Endothelial cell of umbilical vein (primary cell): ENCODE measurements around the gene CIPC. TPM values are rescaled to one million over a fixed set of nuclear protein-coding genes. Genes with fewer than 3 reads are reported as not detected.

Experiments used
- BruUV-seq: library from RNA; stranded (reverse); fragments of 400-500 nt; replicated peaks from 2 replicates; lab custom pipeline; 2021; lab: Mats Ljungman, UMichigan
- CTCF ChIA-PET: fragments of 300-600, 350-600 bp; sonication (Branson Sonifier 250); formaldehyde crosslinking; loops from one replicate; lab custom pipeline; 2021; ENCODE audit warnings: antibody characterized with exemption, inconsistent platforms; lab: Charles Lee
- POLR2A ChIA-PET: fragments of 300-600, 350-600 bp; sonication (Branson Sonifier 250); formaldehyde crosslinking; loops from one replicate; lab custom pipeline; 2021; ENCODE audit warnings: antibody characterized with exemption, inconsistent platforms; lab: Charles Lee
- DNase-seq: peaks from one replicate; pipeline ENCODE4 v3.0.0-alpha.2; 2011; ENCODE audit warnings: low read depth, low spot score
- FAIRE-seq: peaks from 2 replicates; lab custom pipeline; 2011; peaks lifted over from hg19 to GRCh38; lab: Jason Lieb, UNC
- H2AFZ ChIP-seq: 2 replicates; pipeline ENCODE4 v1.6.0; 2012; ENCODE audit warnings: low read depth, low read length, control low read depth, inconsistent platforms
- H3K27ac ChIP-seq: 2 replicates; pipeline ENCODE4 v1.5.1; 2011; ENCODE audit warnings: low read depth, mild to moderate bottlenecking, control low read depth, low read length, moderate library complexity; ENCODE audit not compliant: insufficient read depth
- H3K27me3 ChIP-seq, 2 experiments: 2 replicates each; pipeline versions ENCODE4 v1.6.0 to v1.6.1; 2011; ENCODE audit warnings: low read length in 2 of 2, mixed read lengths in 1 of 2; ENCODE audit not compliant: control insufficient read depth in 2 of 2, insufficient read depth in 2 of 2
- H3K36me3 ChIP-seq, 2 experiments: 2 replicates in 1 of 2; 3 replicates in 1 of 2; pipeline ENCODE4 v1.5.1; 2011; ENCODE audit warnings: low read length in 2 of 2, mild to moderate bottlenecking in 1 of 2, moderate library complexity in 1 of 2; ENCODE audit not compliant: control insufficient read depth in 2 of 2, insufficient read depth in 2 of 2; ENCODE audit errors: extremely low read depth in 1 of 2
- H3K4me1 ChIP-seq: 3 replicates; pipeline ENCODE4 v1.5.1; 2011; ENCODE audit warnings: mild to moderate bottlenecking, low read length; ENCODE audit not compliant: control insufficient read depth, insufficient read depth; ENCODE audit errors: extremely low read depth
- H3K4me2 ChIP-seq: 2 replicates; pipeline ENCODE4 v1.6.1; 2011; ENCODE audit warnings: low read length, control low read depth, mixed read lengths; ENCODE audit not compliant: insufficient read depth
- H3K4me3 ChIP-seq, 3 experiments: fragments of 200-600 bp in 1 of 3; sonication (generic), shearing (Covaris generic) in 1 of 3; replicated peaks in 1 of 3; 2 replicates each; pipeline ENCODE4 v1.5.1; 2011 to 2016; ENCODE audit warnings: control low read depth in 3 of 3, low read length in 3 of 3, mild to moderate bottlenecking in 2 of 3, inconsistent platforms in 1 of 3, low read depth in 1 of 3, moderate library complexity in 1 of 3; ENCODE audit not compliant: insufficient read depth in 1 of 3
- H3K79me2 ChIP-seq: 2 replicates; pipeline ENCODE4 v1.6.0; 2012; ENCODE audit warnings: low read length, inconsistent platforms; ENCODE audit not compliant: control insufficient read depth, insufficient read depth
- H3K9ac ChIP-seq: replicated peaks from 2 replicates; pipeline ENCODE3; 2011; ENCODE audit warnings: low read length, control low read depth; ENCODE audit not compliant: insufficient read depth; ENCODE audit errors: extremely low read depth
- H3K9me1 ChIP-seq: replicated peaks from 3 replicates; pipeline ENCODE4 v1.6.0; 2011; ENCODE audit warnings: mild to moderate bottlenecking, low read length; ENCODE audit not compliant: control insufficient read depth, insufficient read depth; ENCODE audit errors: extremely low read depth
- H3K9me3 ChIP-seq: replicated peaks from 2 replicates; pipeline ENCODE4 v1.5.1; 2012; ENCODE audit warnings: low read length, inconsistent platforms; ENCODE audit not compliant: control insufficient read depth, insufficient read depth
- H4K20me1 ChIP-seq: replicated peaks from 2 replicates; pipeline ENCODE3; 2011; ENCODE audit warnings: mild to moderate bottlenecking, low read length; ENCODE audit not compliant: control insufficient read depth, insufficient read depth; ENCODE audit errors: extremely low read depth
- EZH2 ChIP-seq: IDR thresholded peaks from 2 replicates; pipeline ENCODE4 v1.6.1; 2012; ENCODE audit warnings: borderline replicate concordance, low read depth, mild to moderate bottlenecking, moderate library complexity, low read length, inconsistent platforms; ENCODE audit not compliant: severe bottlenecking
- FOS ChIP-seq: IDR thresholded peaks from 2 replicates; pipeline ENCODE4 v1.6.1; 2011; ENCODE audit warnings: mild to moderate bottlenecking, low read length, moderate library complexity, borderline replicate concordance; ENCODE audit not compliant: insufficient read depth
- GATA2 ChIP-seq: IDR thresholded peaks from 2 replicates; pipeline ENCODE4 v1.7.0; 2011; ENCODE audit warnings: low read depth, mild to moderate bottlenecking, moderate library complexity, mixed read lengths, low read length; ENCODE audit not compliant: insufficient read length, insufficient read depth
- JUN ChIP-seq: IDR thresholded peaks from 2 replicates; pipeline ENCODE4 v1.6.1; 2011; ENCODE audit warnings: borderline replicate concordance, low read depth; ENCODE audit not compliant: insufficient read length, insufficient read depth
- MYC ChIP-seq: IDR thresholded peaks from one replicate; pipeline ENCODE4 v1.6.1; 2011; ENCODE audit warnings: mild to moderate bottlenecking, low read depth, low read length
- POLR2A ChIP-seq: IDR thresholded peaks from 2 replicates; pipeline ENCODE4 v1.6.1; 2012; ENCODE audit warnings: low read depth, mild to moderate bottlenecking, control low read depth, low read length
- POLR2AphosphoS5 ChIP-seq: IDR thresholded peaks from 2 replicates; pipeline ENCODE4 v1.6.1; 2012; ENCODE audit warnings: low read depth, mild to moderate bottlenecking, control low read depth, low read length, moderate library complexity; ENCODE audit not compliant: insufficient read depth
- dilution Hi-C: fragments of 300-500 bp; cut with MboI; formaldehyde crosslinking; loops from one replicate; pipeline ENCODE4 v1.15.0; 2019; ENCODE audit warnings: low sequenced_read_pairs; ENCODE audit not compliant: extremely low pct_ligation_motif_present
- intact Hi-C: fragments of 100-400 bp; cut with micrococcal nuclease; formaldehyde crosslinking; loops from one replicate; pipeline ENCODE4 v1.10.0; 2022
- polyA plus RNA-seq, 4 experiments: library from polyadenylated mRNA; depleted of rRNA in 3 of 4; stranded (reverse) in 3 of 4; unstranded in 1 of 4; fragments of >200 nt; gene quantifications; 2 replicates each; pipeline versions ENCODE4 v1.2.1 to v1.2.3, GENCODE V29; 2011 to 2012; ENCODE audit warnings: missing spikeins in 1 of 4
- total RNA-seq: library from RNA; stranded (reverse); gene quantifications from 2 replicates; pipeline ENCODE4 v1.2.3, GENCODE V29; 2021
- TF ChIP-seq, protein P1 (sequence below): IDR thresholded peaks from 2 replicates; pipeline ENCODE4 v1.6.1; 2011; ENCODE audit not compliant: insufficient read depth, insufficient read length
- TF ChIP-seq, protein P2 (sequence below), 2 donors: IDR thresholded peaks; 1 replicate in 1 of 2; 2 replicates in 1 of 2; pipeline ENCODE4 v1.5.1; 2011; ENCODE audit warnings: low read length in 2 of 2, mild to moderate bottlenecking in 2 of 2, moderate library complexity in 2 of 2, control low read depth in 1 of 2, inconsistent platforms in 1 of 2, low read depth in 1 of 2; ENCODE audit not compliant: insufficient read depth in 1 of 2; ENCODE audit errors: extremely low read depth in 1 of 2

The CIPC gene
- total and polyA plus RNA-seq, 2 donors (not counting 3 experiments of a cell fraction or from before 2014, with no cell fraction given) = 8.8 to 17.4 TPM

DNA sequence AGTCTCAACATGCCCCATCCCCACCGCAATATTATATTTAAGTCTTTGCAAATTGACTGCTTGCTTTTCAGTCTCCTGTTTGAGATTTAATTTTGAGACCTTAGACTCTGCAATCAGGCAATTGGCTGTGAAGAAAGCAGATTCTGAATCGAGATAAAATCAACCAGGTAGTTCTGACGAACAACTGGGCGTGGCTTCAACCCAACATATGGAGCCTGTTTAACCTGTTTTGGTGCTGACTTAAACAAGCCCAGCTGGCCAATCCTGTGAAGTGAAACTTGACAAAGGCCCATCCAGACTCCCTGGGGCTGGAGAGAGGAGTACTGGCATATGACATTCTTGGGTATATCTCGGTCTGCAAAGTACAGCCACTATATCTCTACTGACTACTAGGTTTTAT is 9.8 kb upstream of the CIPC start:
- POLR2A ChIA-PET = no interaction called here

More for the DNA sequence above, 9.8 kb upstream of the CIPC start:
- Histone ChIP-seq H3K27ac (no peak overlapping the region), H3K4me1 (no peaks in the 10 kb centered on the region), H2AFZ (no peak overlapping the region), H4K20me1 (no peaks in the 10 kb centered on the region), H3K36me3 (no peaks in the 10 kb centered on the region), H3K27me3 (peaks cover 11 to 24% of the 10 kb centered on the region in 2 experiments), H3K9me1 (no peaks in the 10 kb centered on the region), H3K9me3 (no peaks in the 10 kb centered on the region), H3K4me3 (no peak overlapping the region), H3K79me2 (no peaks in the 10 kb centered on the region), H3K9ac (no peak overlapping the region), H3K4me2 (no peak overlapping the region)
- no TSS peak for BruUV-seq
- TF ChIP-seq, protein P1, sequence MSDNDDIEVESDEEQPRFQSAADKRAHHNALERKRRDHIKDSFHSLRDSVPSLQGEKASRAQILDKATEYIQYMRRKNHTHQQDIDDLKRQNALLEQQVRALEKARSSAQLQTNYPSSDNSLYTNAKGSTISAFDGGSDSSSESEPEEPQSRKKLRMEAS = no peak
- TF ChIP-seq GATA2 (no peak), MYC (no peak), POLR2A (no peak), POLR2AphosphoS5 (no peak), FOS (no peak), JUN (no peak), EZH2 (no peak)
- TF ChIP-seq, protein P2, sequence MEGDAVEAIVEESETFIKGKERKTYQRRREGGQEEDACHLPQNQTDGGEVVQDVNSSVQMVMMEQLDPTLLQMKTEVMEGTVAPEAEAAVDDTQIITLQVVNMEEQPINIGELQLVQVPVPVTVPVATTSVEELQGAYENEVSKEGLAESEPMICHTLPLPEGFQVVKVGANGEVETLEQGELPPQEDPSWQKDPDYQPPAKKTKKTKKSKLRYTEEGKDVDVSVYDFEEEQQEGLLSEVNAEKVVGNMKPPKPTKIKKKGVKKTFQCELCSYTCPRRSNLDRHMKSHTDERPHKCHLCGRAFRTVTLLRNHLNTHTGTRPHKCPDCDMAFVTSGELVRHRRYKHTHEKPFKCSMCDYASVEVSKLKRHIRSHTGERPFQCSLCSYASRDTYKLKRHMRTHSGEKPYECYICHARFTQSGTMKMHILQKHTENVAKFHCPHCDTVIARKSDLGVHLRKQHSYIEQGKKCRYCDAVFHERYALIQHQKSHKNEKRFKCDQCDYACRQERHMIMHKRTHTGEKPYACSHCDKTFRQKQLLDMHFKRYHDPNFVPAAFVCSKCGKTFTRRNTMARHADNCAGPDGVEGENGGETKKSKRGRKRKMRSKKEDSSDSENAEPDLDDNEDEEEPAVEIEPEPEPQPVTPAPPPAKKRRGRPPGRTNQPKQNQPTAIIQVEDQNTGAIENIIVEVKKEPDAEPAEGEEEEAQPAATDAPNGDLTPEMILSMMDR (IDR thresholded peaks at IDR 0.05; ENCODE audit: extremely low read depth in 1 of 2, insufficient read depth in 1 of 2, low read depth in 1 of 2, low read length in 2 of 2) = no peak
- dilution Hi-C loops (loop anchor here (25.0 kb wide), 1 partner anchor 201 kb away; no protein-coding TSS in a partner anchor), intact Hi-C loops (no loop called here)
- FAIRE-seq (no peak), DNase-seq (no peak)
- CTCF ChIA-PET = interaction anchor here (0.6 to 13.5 kb wide), 4 partner anchors 17 to 620 kb away, joined by 3 to 312 read pairs (median 10); no protein-coding TSS in a partner anchor
